H1 (cell line): ENCODE data around the gene SEPTIN2. TPM values are rescaled to one million over a fixed set of nuclear protein-coding genes. Genes with fewer than 3 reads are reported as not detected.
"Not testable (repeated sequence)": the region's sequence is repeated elsewhere in the genome, so short reads cannot be mapped to it uniquely, and the experiment has no call there.

Source experiments
- CTCF ChIA-PET: fragments of 300-600 bp; sonication (Branson Sonifier 250); formaldehyde crosslinking; loops from one replicate; lab custom pipeline; 2021; ENCODE audit not compliant: partially characterized antibody; lab: Charles Lee
- POLR2A ChIA-PET: fragments of 300-600 bp; sonication (Branson Sonifier 250); formaldehyde crosslinking; loops from one replicate; lab custom pipeline; 2021; ENCODE audit warnings: inconsistent platforms; ENCODE audit not compliant: partially characterized antibody; lab: Charles Lee
- DNase-seq, 2 experiments: peaks; one replicate each; pipeline versions ENCODE4 v3.0.0 to v3.0.0-alpha.2; 2010 to 2022; ENCODE audit warnings: low spot score in 2 of 2, low read depth in 1 of 2, mixed read lengths in 1 of 2
- FAIRE-seq: peaks from 2 replicates; lab custom pipeline; 2011; peaks lifted over from hg19 to GRCh38; lab: Jason Lieb, UNC
- H2AFZ ChIP-seq: 2 replicates; pipeline ENCODE4 v1.8.1; 2012; ENCODE audit warnings: low read length, inconsistent platforms
- H2AK5ac ChIP-seq: 2 replicates; pipeline ENCODE4 v1.6.1; 2013; ENCODE audit warnings: low read depth, low read length
- H2BK120ac ChIP-seq: replicated peaks from 2 replicates; pipeline ENCODE3; 2013; ENCODE audit warnings: low read depth, low read length, inconsistent platforms
- H2BK12ac ChIP-seq: 2 replicates; pipeline ENCODE4 v1.6.1; 2013; ENCODE audit warnings: low read depth, low read length
- H2BK15ac ChIP-seq: 2 replicates; pipeline ENCODE4 v1.6.1; 2013; ENCODE audit warnings: low read length
- H2BK20ac ChIP-seq: 2 replicates; pipeline ENCODE4 v1.6.1; 2013; ENCODE audit warnings: low read length
- H2BK5ac ChIP-seq: 2 replicates; pipeline ENCODE4 v1.6.1; 2013; ENCODE audit warnings: low read depth, low read length
- H3K14ac ChIP-seq: 2 replicates; pipeline ENCODE4 v1.6.1; 2013; ENCODE audit warnings: inconsistent platforms; ENCODE audit not compliant: insufficient read length
- H3K18ac ChIP-seq: 2 replicates; pipeline ENCODE4 v1.6.1; 2013; ENCODE audit warnings: low read length; ENCODE audit errors: extremely low read depth
- H3K23ac ChIP-seq: 2 replicates; pipeline ENCODE4 v1.6.1; 2013; ENCODE audit warnings: inconsistent platforms; ENCODE audit not compliant: insufficient read length
- H3K23me2 ChIP-seq: 2 replicates; pipeline ENCODE4 v1.6.1; 2013; ENCODE audit warnings: low read depth, low read length
- H3K27ac ChIP-seq: 2 replicates; pipeline ENCODE4 v1.6.1; 2011; ENCODE audit warnings: low read depth, low read length, inconsistent platforms
- H3K27me3 ChIP-seq, 4 experiments: replicated peaks in 1 of 4; 1 replicate in 1 of 4; 2 replicates in 3 of 4; pipeline versions ENCODE4 v1.6.1 to v1.8.1; 2011 to 2013; ENCODE audit warnings: low read length in 3 of 4, mild to moderate bottlenecking in 3 of 4, inconsistent platforms in 2 of 4, mixed read lengths in 2 of 4, moderate library complexity in 1 of 4; ENCODE audit not compliant: control insufficient read depth in 3 of 4, insufficient read depth in 3 of 4; ENCODE audit errors: extremely low read depth in 1 of 4
- H3K36me3 ChIP-seq, 4 experiments: 2 replicates each; pipeline versions ENCODE4 v1.6.1 to v1.8.1; 2011 to 2013; ENCODE audit warnings: mild to moderate bottlenecking in 4 of 4, low read length in 3 of 4, moderate library complexity in 2 of 4, control low read depth in 1 of 4, inconsistent platforms in 1 of 4; ENCODE audit not compliant: insufficient read depth in 4 of 4, control insufficient read depth in 2 of 4
- H3K4ac ChIP-seq: replicated peaks from 2 replicates; pipeline ENCODE3; 2013; ENCODE audit warnings: low read length, low read depth, mixed read lengths, inconsistent platforms; ENCODE audit not compliant: insufficient read length
- H3K4me1 ChIP-seq, 4 experiments: replicated peaks in 1 of 4; 1 replicate in 1 of 4; 2 replicates in 3 of 4; pipeline versions ENCODE4 v1.6.1 to v1.8.1; 2011 to 2013; ENCODE audit warnings: low read length in 3 of 4, inconsistent platforms in 2 of 4, mixed read lengths in 1 of 4; ENCODE audit not compliant: insufficient read depth in 4 of 4, control insufficient read depth in 3 of 4
- H3K4me2 ChIP-seq, 2 experiments: 2 replicates each; pipeline versions ENCODE4 v1.6.1 to v1.8.1; 2011 to 2013; ENCODE audit warnings: low read depth in 2 of 2, low read length in 2 of 2, control low read depth in 1 of 2, inconsistent platforms in 1 of 2, mild to moderate bottlenecking in 1 of 2; ENCODE audit not compliant: insufficient read depth in 1 of 2
- H3K4me3 ChIP-seq, 4 experiments: fragments of 200-600, 300-600 bp in 1 of 4; sonication (generic), shearing (Covaris generic), sonication (Bioruptor Twin) in 1 of 4; 2 replicates each; pipeline versions ENCODE4 v1.5.1 to v1.8.1; 2011 to 2016; ENCODE audit warnings: low read length in 4 of 4, low read depth in 3 of 4, control low read depth in 2 of 4, inconsistent platforms in 2 of 4, mild to moderate bottlenecking in 2 of 4, mixed read lengths in 1 of 4, moderate library complexity in 1 of 4; ENCODE audit not compliant: insufficient read depth in 2 of 4; ENCODE audit errors: extremely low read depth in 1 of 4
- H3K56ac ChIP-seq: replicated peaks from 2 replicates; pipeline ENCODE3; 2013; ENCODE audit warnings: low read depth, mild to moderate bottlenecking, mixed read lengths, low read length, inconsistent platforms; ENCODE audit not compliant: insufficient read length
- H3K79me1 ChIP-seq: 2 replicates; pipeline ENCODE4 v1.6.1; 2013; ENCODE audit warnings: low read depth, low read length, control low read depth
- H3K79me2 ChIP-seq, 2 experiments: 2 replicates each; pipeline versions ENCODE4 v1.6.1 to v1.8.1; 2012 to 2013; ENCODE audit warnings: low read length in 2 of 2, mild to moderate bottlenecking in 2 of 2, inconsistent platforms in 1 of 2; ENCODE audit not compliant: insufficient read depth in 2 of 2, control insufficient read depth in 1 of 2
- H3K9ac ChIP-seq, 4 experiments: replicated peaks in 1 of 4; 1 replicate in 1 of 4; 2 replicates in 3 of 4; pipeline versions ENCODE4 v1.6.1 to v1.8.1; 2011 to 2013; ENCODE audit warnings: low read depth in 3 of 4, low read length in 3 of 4, control low read depth in 2 of 4, mild to moderate bottlenecking in 2 of 4, moderate library complexity in 2 of 4, inconsistent platforms in 1 of 4; ENCODE audit errors: extremely low read depth in 1 of 4
- H3K9me3 ChIP-seq, 2 experiments: 2 replicates each; pipeline versions ENCODE4 v1.6.1 to v1.8.1; 2012 to 2013; ENCODE audit warnings: mild to moderate bottlenecking in 2 of 2, moderate library complexity in 2 of 2, control low read depth in 1 of 2, inconsistent platforms in 1 of 2, low read depth in 1 of 2, low read length in 1 of 2, mixed read lengths in 1 of 2; ENCODE audit not compliant: insufficient read depth in 2 of 2
- H4K20me1 ChIP-seq, 2 experiments: replicated peaks in 1 of 2; 2 replicates each; pipeline versions ENCODE3 to v1.8.1; 2011 to 2013; ENCODE audit warnings: inconsistent platforms in 2 of 2, low read length in 2 of 2, mild to moderate bottlenecking in 1 of 2; ENCODE audit not compliant: insufficient read depth in 2 of 2, control insufficient read depth in 1 of 2
- H4K5ac ChIP-seq: 2 replicates; pipeline ENCODE4 v1.6.1; 2013; ENCODE audit warnings: low read length, low read depth, mixed read lengths, inconsistent platforms; ENCODE audit not compliant: insufficient read length
- H4K8ac ChIP-seq: 2 replicates; pipeline ENCODE4 v1.8.0; 2013; ENCODE audit warnings: mild to moderate bottlenecking, moderate library complexity, low read length, inconsistent platforms; ENCODE audit not compliant: insufficient read depth; ENCODE audit errors: extremely low read depth
- H4K91ac ChIP-seq: replicated peaks from 2 replicates; pipeline ENCODE3; 2013; ENCODE audit warnings: low read length, mixed read lengths, inconsistent platforms; ENCODE audit not compliant: insufficient read length
- WGBS, 2 experiments: shearing (Covaris generic) in 1 of 2; methylation state at CpG; one replicate each; pipeline versions ENCODE4 v1.1.6 to v1.1.7; 2013 to 2015; ENCODE audit warnings: low lambda C conversion rate in 2 of 2, mixed read lengths in 2 of 2, inconsistent platforms in 1 of 2, low coverage in 1 of 2, missing lambda C conversion rate in 1 of 2; ENCODE audit not compliant: insufficient replicate concordance in 2 of 2, insufficient coverage in 1 of 2, insufficient read length in 1 of 2; ENCODE audit errors: extremely low coverage in 1 of 2, missing lambda C conversion rate in 1 of 2; 5-methylcytosine and 5-hydroxymethylcytosine counted together
- polyA plus RNA-seq, 7 experiments: library from polyadenylated mRNA; depleted of rRNA in 3 of 7; stranded (reverse) in 5 of 7; unstranded in 2 of 7; fragments of >200 nt in 5 of 7; fragments of 200-250 nt in 2 of 7; gene quantifications; 1 replicate in 5 of 7; 2 replicates in 1 of 7; 4 replicates in 1 of 7; pipeline versions ENCODE4 v1.2.1 to v1.2.3, GENCODE V29; 2011 to 2013; ENCODE audit warnings: missing spikeins in 2 of 7, mixed read lengths in 2 of 7
- total RNA-seq: library from RNA; stranded (reverse); fragmentation: NEBNext Ultra II Directional; extraction: Animal tissue kit (Norgen Biotek cat#: 25700); gene quantifications from 2 replicates; pipeline ENCODE4 v1.2.1, GENCODE V29; 2021

Gene SEPTIN2
- total and polyA plus RNA-seq, 2 of the 8 experiments (the other 6 are each of a cell fraction or from before 2014, with no cell fraction given) = 392 to 650 TPM

DNA sequence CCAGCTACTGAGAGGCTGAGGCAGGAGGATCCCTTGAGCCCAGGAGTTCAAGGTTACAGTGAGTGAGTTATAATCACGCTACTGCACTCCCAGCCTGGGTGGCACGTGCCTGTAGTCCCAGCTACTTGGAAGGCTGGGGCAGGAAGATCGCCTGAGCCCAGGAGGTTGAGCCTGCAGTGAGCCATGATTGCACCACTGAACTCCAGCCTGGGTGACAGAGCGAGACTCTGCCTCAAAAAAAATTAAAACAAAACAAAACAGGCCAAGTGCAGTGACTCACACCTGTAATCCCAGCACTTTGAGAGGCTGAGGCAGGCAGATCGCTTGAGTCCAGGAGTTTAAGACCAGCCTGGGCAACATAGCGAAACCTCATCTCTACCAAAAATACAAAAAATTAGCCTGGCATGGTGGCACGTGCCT, 22.3 kb upstream of the SEPTIN2 start:
- 96% methylated on average over 7 of the region's 7 CpGs; no CpG with 5 or more reads in 1 of the 2 experiments for WGBS, 2 experiments
- H2BK15ac ChIP-seq, FAIRE-seq, H2AFZ ChIP-seq, H2BK12ac ChIP-seq, H4K91ac ChIP-seq, H3K4me3 ChIP-seq, H3K4me2 ChIP-seq, H3K4ac ChIP-seq, H2BK120ac ChIP-seq, H3K23me2 ChIP-seq, H2BK5ac ChIP-seq, H2BK20ac ChIP-seq, H3K27ac ChIP-seq, H3K14ac ChIP-seq, H4K5ac ChIP-seq, H3K23ac ChIP-seq, H3K36me3 ChIP-seq, H3K18ac ChIP-seq, H2AK5ac ChIP-seq, H3K9ac ChIP-seq, H3K9me3 ChIP-seq, H4K8ac ChIP-seq, H3K56ac ChIP-seq, H3K27me3 ChIP-seq, DNase-seq, H3K4me1 ChIP-seq: not testable (repeated sequence)
- Histone ChIP-seq H3K79me2 (peaks cover 17 to 95% of the 10 kb centered on the region in 2 experiments), H3K79me1 (peaks cover 15% of the 10 kb centered on the region), H4K20me1 (peaks cover 7 to 20% of the 10 kb centered on the region in 2 experiments)
- ChIA-PET CTCF (interaction anchor here (1.2 to 3.4 kb wide), 4 partner anchors 9 to 26 kb away, joined by 3 to 16 read pairs (median 4); no protein-coding TSS in a partner anchor), POLR2A (interaction anchor here (3.6 kb wide), 1 partner anchor 9 kb away, joined by 14 read pairs; no protein-coding TSS in a partner anchor)
